Activated CD4-positive, alpha-beta T cell treated with anti-CD3 and anti-CD28 coated beads for 4 hours (primary cell): ENCODE measurements around the gene PLS1.
"Not testable (repeated sequence)": the region's sequence is repeated elsewhere in the genome, so short reads cannot be mapped to it uniquely, and the experiment has no call there.

Experiments used
- DNase-seq, 2 donors: peaks; one replicate each; pipeline ENCODE4 v3.0.0-alpha.2; 2020

PLS1 gene, protein sequence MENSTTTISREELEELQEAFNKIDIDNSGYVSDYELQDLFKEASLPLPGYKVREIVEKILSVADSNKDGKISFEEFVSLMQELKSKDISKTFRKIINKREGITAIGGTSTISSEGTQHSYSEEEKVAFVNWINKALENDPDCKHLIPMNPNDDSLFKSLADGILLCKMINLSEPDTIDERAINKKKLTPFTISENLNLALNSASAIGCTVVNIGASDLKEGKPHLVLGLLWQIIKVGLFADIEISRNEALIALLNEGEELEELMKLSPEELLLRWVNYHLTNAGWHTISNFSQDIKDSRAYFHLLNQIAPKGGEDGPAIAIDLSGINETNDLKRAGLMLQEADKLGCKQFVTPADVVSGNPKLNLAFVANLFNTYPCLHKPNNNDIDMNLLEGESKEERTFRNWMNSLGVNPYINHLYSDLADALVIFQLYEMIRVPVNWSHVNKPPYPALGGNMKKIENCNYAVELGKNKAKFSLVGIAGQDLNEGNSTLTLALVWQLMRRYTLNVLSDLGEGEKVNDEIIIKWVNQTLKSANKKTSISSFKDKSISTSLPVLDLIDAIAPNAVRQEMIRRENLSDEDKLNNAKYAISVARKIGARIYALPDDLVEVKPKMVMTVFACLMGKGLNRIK

DNA sequence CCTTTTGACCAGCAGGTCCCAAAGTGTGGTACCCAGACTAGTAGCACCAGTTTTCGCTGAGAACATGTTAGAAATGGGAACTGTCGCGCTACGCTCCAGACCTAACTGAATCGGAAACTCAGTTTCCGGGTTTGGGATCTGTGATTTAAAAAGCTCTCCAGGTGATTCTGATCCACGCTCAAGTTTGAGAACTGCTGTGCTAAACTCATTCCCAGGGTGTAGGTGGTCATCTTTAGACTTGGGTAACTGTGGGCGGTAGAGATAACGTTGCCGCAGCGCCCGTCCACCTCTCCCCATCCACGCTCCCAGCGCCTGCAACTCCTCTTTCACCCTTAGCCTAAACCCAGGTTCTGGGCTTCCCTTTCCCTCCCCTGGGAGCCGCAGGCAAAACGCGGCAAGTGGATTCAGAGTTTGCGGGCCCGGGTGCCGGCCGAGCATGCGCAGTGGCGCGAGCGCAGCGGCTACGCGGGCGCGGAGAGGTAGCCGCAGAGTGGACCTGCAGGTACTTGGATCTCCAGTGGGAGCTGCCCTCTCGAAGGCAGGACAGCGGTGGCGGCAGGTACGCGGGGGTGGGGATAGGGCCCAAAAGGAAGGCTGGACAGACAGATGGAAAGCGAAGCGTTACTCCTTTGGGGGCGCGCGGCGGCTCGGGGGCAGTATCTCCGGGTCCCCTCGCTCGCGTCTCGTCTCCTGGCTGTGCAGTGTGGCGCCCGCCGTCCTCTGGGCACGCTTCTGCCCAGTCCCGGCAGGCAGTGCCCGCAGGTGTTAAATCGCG lies at the start of gene PLS1:
PLS1 (plus strand) TSS at position 443 of the 775 bp plus-strand sequence. CDS start 67,845 bp downstream, outside the sequence.
- peak; percentile 78 to 81 for DNase-seq

DNA sequence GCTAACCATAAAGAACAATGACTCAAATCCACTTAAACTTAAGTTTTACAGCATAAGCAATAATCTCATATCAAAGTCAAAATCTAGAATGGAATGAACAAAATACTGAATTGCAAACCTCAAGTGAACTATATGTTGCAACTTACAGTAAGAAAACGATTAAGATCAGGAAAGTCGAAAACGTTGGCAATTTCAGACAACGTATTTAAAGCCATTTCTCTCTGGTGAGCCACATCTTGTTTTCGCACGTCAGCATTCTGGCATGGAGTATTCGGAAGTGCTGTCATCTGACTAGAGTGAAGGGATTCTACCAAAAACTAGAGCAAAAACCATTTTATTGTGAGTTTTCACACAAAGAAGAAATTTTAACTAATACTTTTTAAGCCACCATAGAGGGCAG lies 46.2 kb upstream of the PLS1 start:
- DNase-seq = no peak

DNA sequence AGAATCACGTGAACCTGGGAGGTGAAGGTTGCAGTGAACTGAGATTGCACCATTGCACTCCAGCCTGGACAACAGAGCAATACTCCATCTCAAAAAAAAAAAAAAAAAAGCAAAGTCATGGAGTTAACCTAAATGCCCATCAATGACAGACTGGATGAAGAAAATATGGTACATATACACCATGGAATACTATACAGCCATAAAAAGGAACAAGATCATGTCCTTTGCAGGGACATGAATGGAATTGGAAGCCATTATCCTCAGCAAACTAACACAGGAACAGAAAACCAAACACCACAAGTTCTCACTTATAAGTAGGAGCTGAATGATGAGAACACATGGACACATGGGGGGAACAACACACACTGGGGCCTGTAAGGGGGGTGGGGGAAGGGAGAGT lies 43.6 kb upstream of the PLS1 start:
- DNase-seq = not testable (repeated sequence)

DNA sequence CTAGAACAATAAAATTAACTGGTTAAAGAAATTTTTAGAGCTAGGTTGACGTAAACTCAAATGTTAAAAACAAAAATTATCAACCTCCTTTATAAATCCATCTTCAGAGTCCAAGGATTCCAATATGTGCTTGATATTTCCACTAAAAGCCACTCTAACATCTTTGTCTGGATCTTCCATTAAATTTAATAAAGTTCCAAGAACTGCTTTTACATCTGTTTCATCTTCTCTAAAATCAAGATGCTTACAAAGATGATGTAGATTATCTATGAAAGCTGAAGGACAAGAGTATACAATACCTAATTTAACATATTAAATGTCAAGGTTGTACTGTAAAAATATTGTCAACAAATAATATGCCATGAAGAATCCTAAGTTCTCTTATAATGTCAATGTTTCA lies 42.5 kb upstream of the PLS1 start:
- DNase-seq = no peak

DNA sequence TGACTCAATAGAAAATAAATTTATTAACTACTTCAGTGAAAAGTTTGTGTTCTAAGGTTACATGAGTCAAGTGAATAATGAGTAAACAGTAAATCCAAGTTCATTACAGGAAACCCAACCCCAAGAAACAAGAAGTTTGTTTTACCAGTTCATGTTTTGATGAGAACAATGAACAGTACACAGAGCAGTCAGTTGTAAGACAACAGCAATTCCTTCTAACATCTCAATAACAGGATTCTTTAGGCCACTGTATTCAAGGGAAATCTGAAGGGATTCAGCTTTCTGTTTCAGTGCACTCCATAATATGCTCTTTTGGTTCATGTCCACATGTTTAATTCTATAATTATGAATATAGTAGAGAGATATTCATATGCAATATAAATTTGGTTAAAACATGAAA lies 36.1 kb upstream of the PLS1 start:
- no peak for DNase-seq

DNA sequence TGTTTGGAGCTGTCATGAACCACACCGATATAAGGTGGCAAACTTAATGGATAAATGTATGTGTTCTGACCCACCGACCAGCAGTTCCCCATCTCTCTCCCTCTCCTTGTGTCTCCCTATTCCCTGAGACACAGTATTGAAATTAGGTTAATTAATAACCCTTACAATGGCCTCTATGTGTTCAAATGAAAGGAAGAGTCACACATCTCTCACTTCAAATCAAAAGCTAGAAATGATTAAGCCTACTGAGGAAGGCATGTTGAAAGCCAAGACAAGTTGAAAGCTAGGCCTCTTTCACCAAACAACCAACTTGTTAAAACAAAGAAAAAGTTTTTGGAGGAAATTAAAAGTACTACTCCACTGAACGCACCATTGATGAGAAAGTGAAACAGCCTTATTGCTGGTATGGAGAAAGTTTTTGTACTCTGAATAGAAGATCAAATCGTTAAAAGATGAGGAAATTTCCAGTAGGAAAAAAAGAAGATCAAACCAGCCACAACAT lies 32.6 kb upstream of the PLS1 start:
- DNase-seq = no peak

DNA sequence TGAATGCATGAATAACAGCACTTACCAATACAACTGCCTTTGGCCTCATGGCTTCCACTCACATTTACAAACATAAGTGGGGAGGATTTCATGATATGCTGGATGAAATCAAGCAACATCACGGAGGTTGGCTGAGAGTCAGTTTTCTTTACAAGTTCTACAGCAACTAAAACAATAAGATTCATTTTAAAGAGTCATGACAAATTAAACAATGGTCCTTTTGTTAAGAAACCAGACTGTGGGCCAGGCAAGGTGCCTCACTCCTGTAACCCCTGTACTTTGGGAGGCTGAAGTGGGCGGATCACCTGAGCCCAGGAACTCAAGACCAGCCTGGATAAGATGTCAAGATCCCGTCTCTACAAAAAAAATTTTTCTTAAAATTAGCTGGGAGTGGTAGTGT lies 30.1 kb upstream of the PLS1 start:
- no peak for DNase-seq

DNA sequence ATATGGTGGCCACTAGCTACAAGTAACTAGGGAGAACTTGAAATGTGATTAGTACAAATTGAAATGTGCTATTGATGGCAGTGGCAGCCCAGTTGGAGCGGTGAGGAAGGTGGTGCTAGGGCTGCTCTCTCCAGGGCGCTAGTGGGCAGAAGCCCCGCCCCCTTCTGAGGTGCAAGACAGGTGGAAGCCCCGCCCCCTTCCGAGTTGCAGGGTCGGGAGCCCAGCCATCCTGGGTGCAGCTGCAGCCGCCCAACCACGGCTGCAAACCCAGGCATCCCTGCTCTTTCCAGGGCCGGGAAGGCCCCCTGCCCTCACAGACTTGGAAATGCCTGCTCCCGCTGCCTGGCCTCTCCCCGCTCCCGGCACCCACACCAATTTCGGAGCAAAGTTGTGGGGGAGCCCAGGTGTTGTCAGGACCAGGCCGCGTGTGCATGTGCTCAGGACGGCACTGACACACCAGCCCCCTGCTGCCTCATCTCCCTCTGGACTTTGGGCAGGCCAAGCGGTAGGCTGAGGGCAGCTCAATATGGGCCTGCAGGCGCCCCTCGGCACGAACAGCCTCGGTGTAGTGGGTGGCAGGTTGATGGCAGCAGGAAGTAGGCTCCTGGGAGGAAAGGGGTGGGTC lies 27.7 kb upstream of the PLS1 start:
- DNase-seq = no peak

DNA sequence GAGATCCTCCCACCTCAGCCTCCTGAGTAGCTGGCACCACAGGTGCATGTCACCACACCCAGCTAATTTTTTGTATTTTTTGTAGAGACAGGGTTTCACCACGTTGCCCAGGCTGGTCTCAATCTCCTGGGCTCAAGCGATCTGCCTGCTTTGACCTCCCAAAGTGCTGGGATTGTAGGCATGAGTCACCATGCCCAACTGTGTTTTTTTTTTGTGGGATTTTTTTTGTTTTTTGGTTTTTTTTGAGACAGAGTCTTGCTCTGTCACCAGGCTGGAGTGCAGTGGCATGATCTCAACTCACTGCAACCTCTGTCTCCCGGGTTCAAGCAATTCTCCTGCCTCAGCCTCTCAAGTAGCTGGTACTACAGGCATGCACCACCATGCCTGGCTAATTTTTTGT lies 26.8 kb upstream of the PLS1 start:
- DNase-seq = not testable (repeated sequence)

DNA sequence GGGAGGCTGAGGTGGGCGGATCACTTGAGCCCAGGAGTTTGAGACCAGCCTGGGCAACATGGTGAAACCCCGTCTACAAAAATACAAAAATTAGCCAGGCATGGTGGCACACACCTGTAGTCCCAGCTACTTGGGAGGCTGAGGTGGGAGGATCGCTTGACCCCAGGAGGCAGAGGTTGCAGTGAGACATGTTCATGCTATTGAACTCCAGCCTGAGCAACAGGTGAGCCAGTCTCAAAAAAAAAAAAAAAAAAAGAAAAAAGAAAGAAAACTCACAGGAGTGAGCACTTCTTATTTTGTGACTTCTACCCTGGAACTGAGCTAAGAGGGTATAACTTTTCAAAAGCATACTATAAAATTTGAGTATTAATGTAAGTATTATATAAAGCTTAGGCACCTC lies 22.0 kb upstream of the PLS1 start:
- not testable (repeated sequence) for DNase-seq

DNA sequence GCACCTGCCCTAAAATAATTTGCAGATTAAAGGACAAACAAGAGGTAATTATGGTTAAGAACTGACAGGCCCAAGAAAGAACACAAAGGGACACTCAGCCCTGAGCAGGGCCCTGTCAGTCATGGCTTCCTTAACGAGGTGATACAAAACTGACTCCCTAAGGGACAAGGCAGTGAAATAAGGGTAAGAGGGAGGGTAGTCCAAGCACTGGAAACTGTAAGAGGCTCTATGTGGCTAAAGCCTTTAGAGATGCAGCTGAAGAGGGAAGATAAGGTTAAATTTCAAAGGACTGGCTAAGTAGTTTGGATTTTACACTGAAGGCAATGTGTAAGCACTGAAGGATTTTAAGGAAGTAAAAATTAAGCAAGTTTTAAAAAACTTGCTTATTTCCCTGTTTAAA lies 21.5 kb upstream of the PLS1 start:
- no peak for DNase-seq

DNA sequence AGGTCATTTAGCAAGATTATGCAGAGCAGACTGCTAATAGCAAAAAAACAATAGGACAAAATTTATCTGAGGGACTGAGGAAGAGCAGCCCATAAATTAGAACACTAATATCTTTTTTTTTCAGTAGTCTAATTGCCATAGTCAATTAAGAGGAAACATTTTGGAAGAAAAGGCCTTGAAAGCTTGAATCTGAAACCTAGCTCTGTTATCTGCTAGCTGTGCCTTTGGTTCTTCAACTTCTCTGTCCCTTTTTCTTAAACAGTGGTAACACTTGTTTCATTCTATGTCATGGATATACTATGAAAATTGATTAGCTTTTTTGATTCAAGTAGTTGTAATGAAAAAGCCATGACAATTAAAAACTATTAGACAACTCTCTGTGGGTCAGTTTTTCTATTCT lies 19.4 kb upstream of the PLS1 start:
- no peak for DNase-seq

DNA sequence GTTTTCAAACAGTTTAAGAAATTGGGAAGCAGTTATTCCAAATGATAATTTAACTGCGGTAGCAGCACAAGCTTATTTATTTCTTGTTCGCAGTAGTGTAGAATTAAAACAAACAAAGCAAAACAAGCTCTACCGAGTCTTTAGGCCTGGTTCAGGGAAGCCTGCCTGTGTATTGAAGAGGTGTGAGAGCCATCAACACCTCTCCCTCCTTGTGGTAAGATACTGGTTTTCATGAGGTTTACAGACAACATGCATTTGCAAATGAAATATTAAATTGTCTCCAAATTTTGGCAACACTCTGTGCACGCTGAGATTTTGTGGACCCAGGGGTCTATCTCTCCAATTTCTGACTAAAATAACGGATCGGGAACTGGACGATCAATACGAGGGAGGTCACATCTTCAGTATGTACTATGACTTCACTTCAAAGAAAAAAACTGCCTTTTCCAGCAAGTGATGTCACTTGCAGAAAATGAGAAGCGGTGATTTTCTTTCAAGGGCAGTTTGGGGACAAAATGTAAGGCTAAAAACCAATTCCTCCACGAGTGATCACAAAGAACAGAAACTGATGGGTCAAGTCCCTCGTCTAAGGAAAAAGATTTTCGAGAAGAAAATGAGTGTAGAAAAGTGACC lies 18.4 kb upstream of the PLS1 start:
- DNase-seq = no peak

DNA sequence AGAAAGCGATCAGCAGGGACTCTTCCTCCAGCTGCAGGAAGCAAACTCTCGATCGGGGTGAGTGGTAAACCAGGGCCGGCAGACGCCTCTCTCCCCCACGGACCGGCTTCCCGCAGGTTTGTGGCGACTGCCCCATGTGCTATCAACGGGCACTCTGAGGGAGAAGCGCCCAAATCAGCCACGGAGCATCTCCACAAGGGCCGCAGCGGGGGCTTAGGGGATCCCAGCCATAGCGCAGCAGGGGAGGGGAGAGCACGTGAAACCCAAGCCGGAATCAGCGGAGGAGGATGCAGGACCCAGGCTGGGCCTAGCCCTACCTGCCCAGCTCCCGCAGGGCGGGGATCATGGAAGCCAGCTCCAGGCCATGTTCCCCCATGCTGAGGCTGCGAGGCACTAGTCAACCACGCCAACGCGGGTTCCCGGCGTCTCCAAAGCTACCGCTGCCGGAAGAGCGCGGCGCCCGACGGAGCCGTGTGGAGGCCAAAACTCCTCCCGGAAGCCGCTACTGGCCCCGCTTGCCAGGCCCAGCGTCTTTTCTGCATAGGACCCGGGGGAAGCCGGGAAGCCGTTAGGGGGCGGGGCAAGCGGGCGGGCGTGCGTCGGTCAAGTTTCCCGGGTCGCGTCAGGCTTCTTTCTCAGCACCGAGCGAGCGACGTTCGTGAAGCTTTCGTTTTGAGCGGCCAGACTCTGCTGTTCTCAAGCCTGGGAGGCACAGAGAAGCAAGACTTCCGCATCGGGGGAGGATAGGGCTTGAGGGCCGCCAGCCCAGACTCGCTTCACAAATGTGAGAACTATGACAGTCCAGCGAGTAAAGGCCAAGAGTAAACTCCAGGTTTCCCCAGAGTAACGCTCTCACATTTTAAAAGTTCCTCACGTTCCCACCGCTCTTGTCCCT lies 17.6 kb upstream of the PLS1 start, which contains the start of gene ATR:
ATR (minus strand) TSS at position 405 of the 895 bp plus-strand sequence; CDS start at position 376, 29 bp downstream.
- DNase-seq = peak; percentile 96

DNA sequence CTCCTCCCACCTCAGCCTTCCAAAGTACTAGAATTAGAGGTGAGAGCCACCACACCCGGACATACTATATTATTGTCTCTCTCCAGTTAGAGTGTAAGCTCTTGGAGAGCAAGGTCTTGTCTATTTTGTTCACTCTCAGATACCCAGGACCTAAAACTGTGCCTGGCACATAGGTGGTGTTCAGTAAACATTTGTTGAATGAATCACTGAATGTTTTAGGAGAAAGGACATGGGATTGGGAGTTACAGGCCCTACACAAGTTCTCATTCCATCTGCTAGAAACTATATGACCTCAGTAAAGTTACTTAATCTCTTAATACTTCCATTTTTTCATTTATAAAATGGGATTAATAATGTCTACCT lies 16.2 kb upstream of the PLS1 start:
- DNase-seq = no peak

DNA sequence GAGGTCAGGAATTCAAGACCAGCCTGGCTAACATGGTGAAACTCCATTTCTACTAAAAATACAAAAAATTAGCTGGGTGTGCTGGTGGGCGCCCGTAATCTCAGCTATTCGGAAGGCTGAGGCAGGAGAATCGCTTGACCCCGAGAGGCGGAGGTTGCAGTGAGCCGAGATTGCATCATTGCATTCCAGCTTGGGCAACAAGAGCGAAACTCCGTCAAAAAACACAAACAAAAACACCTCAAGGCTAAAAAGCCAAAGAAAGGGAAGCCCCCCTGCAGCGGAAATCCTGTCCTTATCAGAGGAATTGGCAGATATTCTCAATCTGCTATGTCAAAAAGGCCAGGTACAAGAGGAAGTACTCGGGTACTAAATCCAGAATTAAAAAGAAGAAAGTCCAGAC lies 15.1 kb upstream of the PLS1 start:
- DNase-seq = not testable (repeated sequence)

DNA sequence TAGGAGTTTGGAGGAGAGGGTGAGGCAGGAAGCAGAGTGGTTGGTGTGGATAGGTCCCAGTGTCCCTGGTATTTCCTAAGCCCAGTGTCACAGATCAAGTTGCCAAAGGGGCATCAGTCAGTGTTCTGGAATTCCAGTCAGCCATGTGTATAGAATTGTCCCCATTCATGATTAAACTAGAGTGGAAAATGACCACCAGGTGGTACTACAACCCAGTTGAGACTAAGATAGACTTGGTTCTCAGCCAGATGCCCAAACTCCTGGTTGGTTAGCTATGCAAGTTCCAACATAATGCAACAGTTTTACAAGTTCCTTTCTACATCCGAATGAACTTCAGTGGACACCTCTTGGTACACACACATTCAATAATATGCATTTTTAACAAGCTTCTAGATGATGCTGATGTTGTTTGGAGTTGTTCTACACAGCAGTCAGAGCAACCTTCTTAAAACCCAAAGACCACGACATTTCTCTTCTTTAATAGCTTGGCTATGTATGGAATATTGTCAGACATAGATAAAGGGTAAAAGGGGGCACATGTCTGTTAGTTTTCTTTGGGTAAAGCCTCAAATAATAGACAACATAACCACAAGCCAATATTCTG lies 9.3 kb upstream of the PLS1 start:
- peak; percentile 18 to 35 for DNase-seq

DNA sequence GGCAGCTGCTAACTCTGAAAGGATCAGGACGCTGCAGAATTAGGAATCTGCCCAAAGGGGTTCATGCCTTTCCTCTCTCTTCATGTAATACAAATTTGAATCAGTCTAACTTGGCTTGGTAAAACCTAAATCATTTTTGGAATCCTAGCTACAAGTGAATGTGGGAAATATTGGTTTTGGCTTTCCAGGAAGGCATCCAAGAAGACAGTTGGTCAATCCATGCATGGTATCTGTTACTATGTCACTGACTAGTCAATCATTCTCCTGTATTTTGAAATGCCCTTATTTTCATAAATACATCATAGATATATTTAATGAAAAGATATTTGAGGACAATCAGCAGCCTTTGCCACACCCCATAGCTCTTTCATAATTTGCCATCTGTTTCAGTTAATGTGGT lies 7.5 kb upstream of the PLS1 start:
- DNase-seq = no peak

DNA sequence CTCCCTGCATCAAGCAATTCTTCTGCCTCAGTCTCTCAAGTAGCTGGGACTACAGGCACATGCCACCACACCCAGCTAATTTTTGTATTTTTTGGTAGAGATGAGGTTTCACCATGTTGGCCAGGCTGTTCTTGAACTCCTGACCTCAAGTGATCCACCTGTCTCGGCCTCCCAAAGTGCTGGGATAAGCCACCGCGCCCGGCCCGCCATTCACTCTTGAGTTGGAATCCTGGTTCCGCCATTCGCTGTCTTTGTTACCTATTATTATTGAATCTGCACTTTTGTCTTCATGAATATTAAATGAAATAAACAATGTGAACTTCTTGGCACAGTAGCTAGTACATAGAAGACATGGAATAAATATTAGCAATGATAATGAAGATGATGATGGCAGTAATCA lies 3.9 kb upstream of the PLS1 start:
- DNase-seq = not testable (repeated sequence)

DNA sequence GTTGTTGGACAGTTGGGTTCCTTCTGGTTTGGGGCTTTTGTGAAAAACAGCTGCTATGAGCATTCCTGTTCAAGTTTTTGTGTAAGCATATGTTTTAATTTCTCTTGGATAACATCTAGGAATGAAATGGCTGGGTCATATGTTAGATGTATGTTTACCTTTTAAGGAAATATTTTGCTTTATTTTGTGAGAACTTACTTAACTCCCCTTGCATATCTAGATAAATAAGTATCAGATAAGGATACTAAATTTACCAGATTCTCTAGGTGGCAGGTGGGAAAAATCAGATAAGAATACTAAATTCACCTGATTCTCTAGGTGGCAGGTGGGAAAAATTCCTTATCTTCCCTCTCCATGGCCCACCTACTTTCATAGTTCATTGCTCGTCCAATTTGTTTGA lies 1.1 kb upstream of the PLS1 start:
- DNase-seq = no peak

DNA sequence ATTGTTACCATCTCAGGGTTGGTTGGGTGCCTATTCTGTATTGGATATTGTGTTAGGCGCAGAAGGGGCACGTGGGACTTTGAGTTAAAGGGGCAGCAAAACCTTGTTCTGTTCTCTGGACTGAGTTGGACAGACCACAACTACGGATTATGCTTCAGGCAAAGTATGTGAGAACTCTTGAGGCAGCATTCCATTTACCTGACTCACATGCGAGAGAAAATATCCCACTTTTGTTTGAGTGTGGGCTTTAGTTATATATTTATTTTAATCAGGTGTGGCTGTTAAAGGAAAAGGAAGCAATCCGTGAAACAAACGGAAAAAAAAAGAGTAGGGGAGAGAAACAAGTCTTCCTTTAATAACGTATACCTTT lies 627 bp upstream of the PLS1 start:
- DNase-seq = no peak
